ENCODE data around the gene XRCC5.
"Not testable (repeated sequence)": the region's sequence is repeated elsewhere in the genome, so short reads cannot be mapped to it uniquely, and the experiment has no call there.

XRCC5 gene

DNA sequence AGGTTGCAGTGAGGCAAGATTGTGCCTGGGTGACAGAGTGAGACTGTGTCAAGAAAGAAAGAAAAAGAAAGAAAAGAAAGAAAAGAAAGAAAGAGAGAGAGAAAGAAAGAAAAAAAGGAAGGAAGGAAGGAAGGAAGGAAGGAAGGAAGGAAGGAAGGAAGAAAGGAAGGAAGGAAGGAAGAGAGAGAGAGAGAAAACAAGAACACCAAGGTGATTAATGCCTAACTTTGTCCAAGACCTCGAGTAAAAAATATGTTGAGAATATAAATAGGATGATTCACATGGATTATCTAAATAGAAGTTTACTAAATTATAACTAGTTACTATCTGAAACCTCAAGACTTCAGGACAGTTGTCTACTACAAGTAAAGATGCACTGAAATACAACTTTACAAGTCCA, 34.8 kb upstream of the XRCC5 start:
- TF ChIP-seq POLR2A (IDR thresholded peaks at IDR 0.05; ENCODE audit: low read depth, low read length) (no peak), SPI1 (IDR thresholded peaks at IDR 0.05; ENCODE audit: low read depth, low read length) (no peak), POU2F2 (IDR thresholded peaks at IDR 0.05; ENCODE audit: low read depth, low read length) (no peak), TAF1 (IDR thresholded peaks at IDR 0.05; ENCODE audit: low read depth, low read length) (no peak), PAX5 (IDR thresholded peaks at IDR 0.05; ENCODE audit: insufficient read depth, low read length, severe bottlenecking) (no peak), POLR2AphosphoS5 (IDR thresholded peaks at IDR 0.05; ENCODE audit: low read depth, low read length) (no peak)
- no peak for FAIRE-seq
- no peak for DNase-seq (ENCODE audit: insufficient read length, low spot score)

DNA sequence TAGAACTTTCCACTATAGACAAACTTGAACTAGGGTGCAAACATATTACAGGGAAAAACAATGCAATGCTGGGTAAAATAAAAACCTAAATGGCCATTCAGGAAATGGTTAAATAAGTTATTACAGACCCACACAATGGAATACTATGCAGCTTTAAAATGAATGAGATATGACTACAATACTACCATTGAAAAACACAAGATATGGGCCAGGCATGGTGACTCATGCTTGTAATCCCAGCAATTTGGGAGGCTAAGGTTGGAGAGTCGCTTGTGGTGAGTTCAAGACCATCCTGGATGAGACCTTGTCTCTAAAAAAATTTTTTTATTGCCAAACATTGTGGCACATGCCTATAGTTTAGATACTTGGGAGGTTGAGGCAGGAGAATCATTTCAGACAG, 34.4 kb upstream of the XRCC5 start:
- DNase-seq (ENCODE audit: insufficient read length, low spot score) (no peak), FAIRE-seq (no peak)

GRCh38 chr2:216075510-216076485, 33.4 kb upstream of the XRCC5 start:
- no peak for DNase-seq (ENCODE audit: insufficient read length, low spot score)
- no peak for FAIRE-seq
- TF ChIP-seq POLR2A (IDR thresholded peaks at IDR 0.05; ENCODE audit: low read depth, low read length), result no peak
- TF ChIP-seq POLR2AphosphoS5 (IDR thresholded peaks at IDR 0.05; ENCODE audit: low read depth, low read length), result no peak
- no peak for TF ChIP-seq SPI1 (IDR thresholded peaks at IDR 0.05; ENCODE audit: low read depth, low read length)
- TF ChIP-seq POU2F2 (IDR thresholded peaks at IDR 0.05; ENCODE audit: low read depth, low read length), result no peak
- TF ChIP-seq PAX5 (IDR thresholded peaks at IDR 0.05; ENCODE audit: insufficient read depth, low read length, severe bottlenecking), result no peak
- TF ChIP-seq TAF1 (IDR thresholded peaks at IDR 0.05; ENCODE audit: low read depth, low read length), result no peak

More for the DNA sequence above, 34.4 kb upstream of the XRCC5 start:
- TF ChIP-seq PAX5 (IDR thresholded peaks at IDR 0.05; ENCODE audit: insufficient read depth, low read length, severe bottlenecking) (no peak), POU2F2 (IDR thresholded peaks at IDR 0.05; ENCODE audit: low read depth, low read length) (no peak), POLR2AphosphoS5 (IDR thresholded peaks at IDR 0.05; ENCODE audit: low read depth, low read length) (no peak), POLR2A (IDR thresholded peaks at IDR 0.05; ENCODE audit: low read depth, low read length) (no peak), SPI1 (IDR thresholded peaks at IDR 0.05; ENCODE audit: low read depth, low read length) (no peak), TAF1 (IDR thresholded peaks at IDR 0.05; ENCODE audit: low read depth, low read length) (no peak)

- TF ChIP-seq POU2F2 (IDR thresholded peaks at IDR 0.05; ENCODE audit: low read depth, low read length) (no peak), POLR2A (IDR thresholded peaks at IDR 0.05; ENCODE audit: low read depth, low read length) (no peak)
- FAIRE-seq (no peak), DNase-seq (ENCODE audit: insufficient read length, low spot score) (no peak)
These were observed 30.4 kb upstream of the XRCC5 start for GRCh38 chr2:216078776-216079175.

- FAIRE-seq; DNase-seq (ENCODE audit: insufficient read length, low spot score): not testable (repeated sequence)
These were observed 29.1 kb upstream of the XRCC5 start for GRCh38 chr2:216080048-216080447.

- FAIRE-seq (no peak), DNase-seq (ENCODE audit: insufficient read length, low spot score) (no peak)
- TF ChIP-seq POLR2AphosphoS5 (IDR thresholded peaks at IDR 0.05; ENCODE audit: low read depth, low read length) (no peak), PAX5 (IDR thresholded peaks at IDR 0.05; ENCODE audit: insufficient read depth, low read length, severe bottlenecking) (no peak), SPI1 (IDR thresholded peaks at IDR 0.05; ENCODE audit: low read depth, low read length) (no peak), POLR2A (IDR thresholded peaks at IDR 0.05; ENCODE audit: low read depth, low read length) (no peak), POU2F2 (IDR thresholded peaks at IDR 0.05; ENCODE audit: low read depth, low read length) (no peak), TAF1 (IDR thresholded peaks at IDR 0.05; ENCODE audit: low read depth, low read length) (no peak)
These were observed 28.1 kb upstream of the XRCC5 start for GRCh38 chr2:216081012-216081411.

DNA sequence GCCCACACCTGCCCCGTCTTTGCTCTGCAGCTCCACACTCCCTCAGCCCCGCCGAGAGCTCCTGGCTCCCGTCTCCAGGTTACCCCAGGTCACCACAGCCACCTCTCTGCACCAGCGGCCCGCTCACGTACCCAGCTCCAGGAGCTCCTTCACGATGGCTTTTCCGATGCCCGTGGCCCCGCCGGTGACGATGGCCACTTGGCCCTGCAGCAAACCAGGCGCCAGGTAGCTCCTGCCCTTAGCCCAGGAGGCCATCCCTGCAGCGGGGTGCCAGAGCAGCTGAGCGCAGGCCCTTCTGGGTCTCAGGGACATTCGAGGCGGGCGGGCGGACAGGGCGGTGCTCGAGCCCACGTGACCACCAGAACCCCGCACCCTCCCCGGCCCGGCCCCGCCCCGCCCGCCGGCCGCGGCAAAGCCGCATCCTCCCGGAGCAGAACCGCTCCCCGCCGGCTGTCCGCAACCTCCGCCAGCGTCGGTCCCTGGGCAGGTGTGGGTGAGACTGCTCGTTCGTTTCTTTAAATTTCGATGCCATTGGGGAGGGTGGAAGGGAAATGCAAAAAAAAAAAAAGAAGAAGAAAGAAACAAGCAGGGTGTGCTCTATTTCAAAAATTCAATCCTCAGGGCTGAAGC, 27.5 kb upstream of the XRCC5 start, which contains the start of the genes PECR and TMEM169:
Gene PECR (minus strand): TSS at position 323 of the 630 bp plus-strand sequence. CDS start 68 bp downstream, at position 255.
Gene TMEM169 (plus strand): TSS at position 433 of the 630 bp plus-strand sequence. CDS start 14,045 bp downstream, outside the sequence.
- DNase-seq (ENCODE audit: insufficient read length, low spot score) (peak; percentile 85), FAIRE-seq (peak; percentile 89)
- TF ChIP-seq TAF1 (IDR thresholded peaks at IDR 0.05; ENCODE audit: low read depth, low read length) (no peak; the same call in 1 of the 2 replicates), SPI1 (IDR thresholded peaks at IDR 0.05; ENCODE audit: low read depth, low read length) (no peak), POU2F2 (IDR thresholded peaks at IDR 0.05; ENCODE audit: low read depth, low read length) (0 out of 2 replicates have a peak, but pooled peaks have one; percentile 16), POLR2A (IDR thresholded peaks at IDR 0.05; ENCODE audit: low read depth, low read length) (peak; percentile 61), POLR2AphosphoS5 (IDR thresholded peaks at IDR 0.05; ENCODE audit: low read depth, low read length) (peak; percentile 43; the same call in 1 of the 2 replicates), PAX5 (IDR thresholded peaks at IDR 0.05; ENCODE audit: insufficient read depth, low read length, severe bottlenecking) (no peak)

DNA sequence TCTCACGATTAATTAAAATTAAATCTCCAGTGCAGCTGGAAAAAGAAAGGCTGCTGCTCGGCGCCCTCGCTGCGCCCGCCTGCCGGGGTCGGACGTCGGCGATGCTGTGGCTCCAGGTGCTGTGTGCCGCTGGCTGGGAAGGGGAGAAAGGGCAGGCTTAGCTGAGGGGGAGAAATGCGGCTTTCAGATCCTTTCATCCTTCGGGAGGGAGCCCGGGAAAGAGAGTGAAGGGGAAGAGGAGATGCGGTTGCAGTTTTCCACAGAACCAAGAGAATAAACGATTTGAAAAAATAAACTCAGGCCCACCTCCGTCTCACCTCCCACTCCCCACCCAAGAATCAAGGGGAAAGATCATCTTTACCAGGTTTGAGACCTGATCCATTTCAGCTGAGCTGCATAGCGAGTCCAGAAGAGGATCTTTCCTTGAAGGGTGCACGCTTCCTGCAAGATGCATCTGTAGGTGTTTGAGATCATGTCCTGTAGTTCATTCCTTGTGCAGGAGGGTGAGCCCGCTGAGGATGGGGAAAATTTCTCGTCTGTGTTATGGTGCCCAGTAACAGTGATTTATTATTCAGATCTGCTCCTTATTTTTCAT, 26.9 kb upstream of the XRCC5 start:
- DNase-seq (ENCODE audit: insufficient read length, low spot score) (no peak), FAIRE-seq (peak; percentile 40)
- TF ChIP-seq SPI1 (IDR thresholded peaks at IDR 0.05; ENCODE audit: low read depth, low read length) (no peak), TAF1 (IDR thresholded peaks at IDR 0.05; ENCODE audit: low read depth, low read length) (no peak), POLR2AphosphoS5 (IDR thresholded peaks at IDR 0.05; ENCODE audit: low read depth, low read length) (no peak), POLR2A (IDR thresholded peaks at IDR 0.05; ENCODE audit: low read depth, low read length) (no peak), POU2F2 (IDR thresholded peaks at IDR 0.05; ENCODE audit: low read depth, low read length) (no peak), PAX5 (IDR thresholded peaks at IDR 0.05; ENCODE audit: insufficient read depth, low read length, severe bottlenecking) (no peak)

DNA sequence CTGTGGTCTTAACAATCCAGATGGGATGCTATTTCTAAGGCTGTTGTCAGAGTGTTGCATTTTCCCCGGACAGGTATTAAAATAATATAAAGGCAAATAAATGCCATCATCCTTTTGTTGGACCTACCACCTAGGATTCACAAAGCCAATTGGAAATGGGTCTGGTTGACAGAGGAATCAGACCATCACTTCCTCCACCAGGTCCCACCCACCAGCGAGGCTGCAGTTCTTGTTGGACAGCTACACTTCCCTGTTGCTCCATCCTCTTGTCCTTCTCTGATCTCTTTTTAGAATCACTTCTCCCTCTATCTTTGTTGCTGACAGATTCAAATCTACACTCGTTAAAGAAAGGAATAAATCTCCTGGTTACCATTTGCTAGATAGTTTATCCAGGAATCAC, 26.3 kb upstream of the XRCC5 start:
- DNase-seq (ENCODE audit: insufficient read length, low spot score), result no peak
- TF ChIP-seq POU2F2 (IDR thresholded peaks at IDR 0.05; ENCODE audit: low read depth, low read length), result no peak
- 0 out of 2 replicates have a peak, but pooled peaks have one; percentile 29 for TF ChIP-seq SPI1 (IDR thresholded peaks at IDR 0.05; ENCODE audit: low read depth, low read length)
- no peak for TF ChIP-seq POLR2A (IDR thresholded peaks at IDR 0.05; ENCODE audit: low read depth, low read length)
- FAIRE-seq, result peak; percentile 59

Data from GM12891 (cell line).